Heart left ventricle (tissue), 16 donors: ENCODE data around the gene PKN3. TPM values are rescaled to one million over a fixed set of nuclear protein-coding genes. Genes with fewer than 3 reads are reported as not detected.

Source experiments
- ATAC-seq, 4 donors: fragments of 200-7000 bp; cut with Tn5 transposase; one replicate each; pipeline ENCODE4 v1.9.1; 2020 to 2022; ENCODE audit warnings: moderate library complexity in 4 of 4, mild to moderate bottlenecking in 3 of 4, moderate number of reproducible peaks in 1 of 4
- DNase-seq, 5 donors: peaks; one replicate each; pipeline ENCODE4 v3.0.0-alpha.2; 2020
- H3K27ac ChIP-seq, 12 donors: fragments of 200-600 bp; sonication (generic) in 4 of 12; one replicate each; pipeline versions ENCODE4 v1.5.0 to v1.8.0; 2016 to 2022; ENCODE audit warnings: mild to moderate bottlenecking in 2 of 12
- H3K27me3 ChIP-seq, 9 donors: fragments of 200-600 bp; sonication (generic) in 2 of 9; one replicate each; pipeline versions ENCODE4 v1.5.1 to v1.8.0; 2016 to 2022; ENCODE audit warnings: mild to moderate bottlenecking in 3 of 9
- H3K36me3 ChIP-seq, 9 donors: fragments of 200-600 bp; sonication (generic) in 2 of 9; one replicate each; pipeline versions ENCODE4 v1.5.0 to v1.8.0; 2018 to 2022; ENCODE audit warnings: mild to moderate bottlenecking in 2 of 9
- H3K4me1 ChIP-seq, 12 donors: fragments of 200-600 bp; sonication (generic) in 4 of 12; one replicate each; pipeline versions ENCODE4 v1.5.0 to v1.8.0; 2016 to 2022; ENCODE audit warnings: mild to moderate bottlenecking in 3 of 12
- H3K4me3 ChIP-seq, 12 donors: fragments of 200-600 bp; sonication (generic) in 4 of 12; one replicate each; pipeline versions ENCODE4 v1.5.0 to v1.8.0; 2017 to 2022; ENCODE audit warnings: mild to moderate bottlenecking in 9 of 12, moderate library complexity in 4 of 12
- H3K9me3 ChIP-seq, 12 donors: fragments of 200-600 bp; sonication (generic) in 4 of 12; one replicate each; pipeline versions ENCODE4 v1.5.0 to v1.8.0; 2016 to 2022; ENCODE audit warnings: mild to moderate bottlenecking in 1 of 12
- POLR2A ChIP-seq, 2 donors: fragments of 450-650 bp; IDR thresholded peaks; one replicate each; pipeline ENCODE4 v1.6.1; 2017; ENCODE audit warnings: antibody characterized with exemption in 2 of 2, mild to moderate bottlenecking in 2 of 2, moderate library complexity in 2 of 2
- WGBS, 4 donors: extraction: QIAGEN DNeasy Blood & Tissue Kit in 2 of 4; methylation state at CpG; one replicate each; pipeline versions ENCODE4 v1.1.5 to v1.1.7; 2013 to 2018; 5-methylcytosine and 5-hydroxymethylcytosine counted together
- intact Hi-C, 10 donors: fragments of 100-400 bp; cut with DNase I; formaldehyde crosslinking; loops; one replicate each; pipeline versions ENCODE4 v1.11.1 to v1.14.2; 2022
- polyA plus RNA-seq, 2 donors: library from polyadenylated mRNA; stranded (reverse); fragments of 200-250 nt; gene quantifications; one replicate each; pipeline ENCODE4 v1.2.3, GENCODE V29; 2013
- total RNA-seq, 9 donors: library from RNA; depleted of rRNA in 2 of 9; stranded (reverse); fragments of >200 nt in 2 of 9; fragmentation: NEBNext Ultra II Directional in 3 of 9; extraction: Animal tissue kit (Norgen Biotek cat#: 25700) in 3 of 9; gene quantifications; one replicate each; pipeline versions ENCODE4 v1.1.0 to v1.2.4, GENCODE V29; 2016 to 2023
- TF ChIP-seq, protein P1 (sequence below), 12 donors: fragments of 200-600 bp; sonication (generic) in 4 of 12; IDR thresholded peaks; one replicate each; pipeline versions ENCODE4 v1.5.0 to v1.8.0; 2018 to 2022; ENCODE audit warnings: antibody characterized with exemption in 12 of 12, mild to moderate bottlenecking in 5 of 12
- donor health status: ischemic (EF 13 %, LVEDD 7.1; RV severe dilation, severe dysfunction).
- donor health status: healthy with polysubstance abuse.
- donor health status: DM: no; HTN: yes; CAD: no.
- donor health status: DM: no; HTN: no; CAD: no.
- donor health status: ischemic (EF 25% LVEDD 6.9; RV normal size, moderate dysfunction).
- donor health status: ischemic (EF 25% LVEDD 5.7; RV mildly dilated, moderate dysfunction).
- donor health status: healthy.
- donor health status: DM: yes; HTN: yes; CAD: no.
- donor health status: ischemic (EF 35%, LVEDD 5.7; RV mildly dilated, moderate dysfunction).
- donor health status: nonischemic (EF 11% LVEDD 7.7; RV severe dilation, severe dysfunction).
- donor health status: DM: yes; HTN: yes; CAD: no.
- donor health status: PGD.
- donor health status: ischemic (EF 29% LVEDD 5.4; RV normal size, mild dysfunction).
- donor health status: nonischemic (EF 23%, LVEDD 6.1; RV moderate dilation, normal function).

The PKN3 gene
- total and polyA plus RNA-seq, 11 donors = 3.7 to 16.1 (median 6.0) TPM

DNA sequence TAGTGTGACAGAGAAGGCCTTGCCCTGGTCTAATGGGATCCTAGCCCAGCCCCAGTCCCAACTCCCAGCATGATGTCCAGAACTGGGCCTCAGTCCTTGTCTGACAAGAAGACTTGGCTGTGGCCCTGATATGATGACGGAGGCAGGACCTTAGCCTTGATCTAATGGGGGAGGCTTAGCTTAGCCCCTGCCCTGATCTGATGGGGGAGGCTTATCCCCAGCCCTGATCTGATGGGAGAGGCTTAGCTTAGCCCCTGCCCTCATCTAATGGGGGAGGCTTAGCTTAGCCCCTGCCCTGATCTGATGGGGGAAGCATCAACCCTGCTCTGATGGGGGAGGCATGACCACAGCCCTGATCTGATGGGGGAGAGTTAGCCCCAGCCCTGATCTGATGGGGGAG, 3.7 kb downstream of the PKN3 start:
- Histone ChIP-seq H3K27ac (no peak overlapping the region), H3K9me3 (no peaks in the 10 kb centered on the region), H3K4me3 (no peak overlapping the region), H3K27me3 (no peaks in the 10 kb centered on the region), H3K36me3 (peaks cover 0 to 7% (median 0%) of the 10 kb centered on the region in 9 donors), H3K4me1 (peaks cover 0 to 26% (median 6%) of the 10 kb centered on the region in 12 donors)
- TF ChIP-seq, protein P1, sequence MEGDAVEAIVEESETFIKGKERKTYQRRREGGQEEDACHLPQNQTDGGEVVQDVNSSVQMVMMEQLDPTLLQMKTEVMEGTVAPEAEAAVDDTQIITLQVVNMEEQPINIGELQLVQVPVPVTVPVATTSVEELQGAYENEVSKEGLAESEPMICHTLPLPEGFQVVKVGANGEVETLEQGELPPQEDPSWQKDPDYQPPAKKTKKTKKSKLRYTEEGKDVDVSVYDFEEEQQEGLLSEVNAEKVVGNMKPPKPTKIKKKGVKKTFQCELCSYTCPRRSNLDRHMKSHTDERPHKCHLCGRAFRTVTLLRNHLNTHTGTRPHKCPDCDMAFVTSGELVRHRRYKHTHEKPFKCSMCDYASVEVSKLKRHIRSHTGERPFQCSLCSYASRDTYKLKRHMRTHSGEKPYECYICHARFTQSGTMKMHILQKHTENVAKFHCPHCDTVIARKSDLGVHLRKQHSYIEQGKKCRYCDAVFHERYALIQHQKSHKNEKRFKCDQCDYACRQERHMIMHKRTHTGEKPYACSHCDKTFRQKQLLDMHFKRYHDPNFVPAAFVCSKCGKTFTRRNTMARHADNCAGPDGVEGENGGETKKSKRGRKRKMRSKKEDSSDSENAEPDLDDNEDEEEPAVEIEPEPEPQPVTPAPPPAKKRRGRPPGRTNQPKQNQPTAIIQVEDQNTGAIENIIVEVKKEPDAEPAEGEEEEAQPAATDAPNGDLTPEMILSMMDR (IDR thresholded peaks at IDR 0.05) = no peak
- TF ChIP-seq POLR2A (IDR thresholded peaks at IDR 0.05) = no peak
- DNase-seq (peak in 3 of 5 donors; percentile 2 to 10 (median 7)), ATAC-seq (no peak)
- 96 to 100% (median 100%) methylated on average over 1 of the region's 1 CpG; no CpG with 5 or more reads in 1 of the 4 donors for WGBS, 4 donors
- intact Hi-C loops = no loop called here

DNA sequence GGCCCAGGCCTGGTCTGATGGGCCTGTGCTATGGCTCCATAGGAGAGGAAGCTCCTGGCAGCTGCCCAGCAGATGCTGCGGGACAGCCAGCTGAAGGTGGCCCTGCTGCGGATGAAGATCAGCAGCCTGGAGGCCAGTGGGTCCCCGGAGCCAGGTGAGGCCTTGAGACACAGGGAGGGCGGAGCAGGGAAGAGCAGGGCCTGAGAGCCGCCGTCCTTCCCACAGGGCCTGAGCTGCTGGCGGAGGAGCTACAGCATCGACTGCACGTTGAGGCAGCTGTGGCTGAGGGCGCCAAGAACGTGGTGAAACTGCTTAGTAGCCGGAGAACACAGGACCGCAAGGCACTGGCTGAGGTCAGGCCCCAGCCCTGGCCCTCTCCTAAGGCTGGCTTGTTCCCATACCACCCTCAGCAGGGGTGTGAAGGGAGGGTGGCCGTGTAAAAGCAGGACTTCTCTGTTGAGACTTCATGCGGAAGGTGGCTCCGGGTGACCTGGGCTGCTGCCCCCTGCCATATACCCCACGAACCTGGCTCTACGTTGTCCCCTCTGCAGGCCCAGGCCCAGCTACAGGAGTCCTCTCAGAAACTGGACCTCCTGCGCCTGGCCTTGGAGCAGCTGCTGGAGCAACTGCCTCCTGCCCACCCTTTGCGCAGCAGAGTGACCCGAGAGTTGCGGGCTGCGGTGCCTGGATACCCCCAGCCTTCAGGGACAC, 4.5 kb downstream of the PKN3 start:
- H3K36me3 ChIP-seq = peaks cover 0 to 7% (median 0%) of the 10 kb centered on the region in 9 donors
- peak in 3 of 5 donors; percentile 21 to 57 (median 22) for DNase-seq
- no peaks in the 10 kb centered on the region for H3K9me3 ChIP-seq
- TF ChIP-seq POLR2A (IDR thresholded peaks at IDR 0.05) = no peak
- TF ChIP-seq, protein P1 (IDR thresholded peaks at IDR 0.05) = no peak
- intact Hi-C loops = no loop called here
- H3K27ac ChIP-seq = no peak overlapping the region
- H3K4me1 ChIP-seq = peaks cover 0 to 18% (median 4%) of the 10 kb centered on the region in 12 donors
- H3K4me3 ChIP-seq = no peak overlapping the region
- ATAC-seq = no peak
- no peaks in the 10 kb centered on the region for H3K27me3 ChIP-seq
- 79 to 86% (median 85%) methylated on average over 18 to 23 of the region's 23 CpGs for WGBS, 4 donors

- intact Hi-C loops = no loop called here
- TF ChIP-seq POLR2A (IDR thresholded peaks at IDR 0.05) = no peak
- TF ChIP-seq, protein P1 (IDR thresholded peaks at IDR 0.05) = no peak
- H3K4me3 ChIP-seq = no peak overlapping the region
- 92 to 98% (median 96%) methylated on average over 8 of the region's 8 CpGs for WGBS, 4 donors
- no peak overlapping the region for H3K27ac ChIP-seq
- DNase-seq = peak in 2 of 5 donors; percentile 1 to 15
- no peaks in the 10 kb centered on the region for H3K27me3 ChIP-seq
- peaks cover 0 to 12% (median 0%) of the 10 kb centered on the region in 9 donors for H3K36me3 ChIP-seq
- H3K9me3 ChIP-seq = no peaks in the 10 kb centered on the region
- ATAC-seq = no peak
- H3K4me1 ChIP-seq = peaks cover 0 to 14% (median 0%) of the 10 kb centered on the region in 12 donors
Observed at GRCh38 chr9:128707446-128707845, 5.1 kb downstream of the PKN3 start.

DNA sequence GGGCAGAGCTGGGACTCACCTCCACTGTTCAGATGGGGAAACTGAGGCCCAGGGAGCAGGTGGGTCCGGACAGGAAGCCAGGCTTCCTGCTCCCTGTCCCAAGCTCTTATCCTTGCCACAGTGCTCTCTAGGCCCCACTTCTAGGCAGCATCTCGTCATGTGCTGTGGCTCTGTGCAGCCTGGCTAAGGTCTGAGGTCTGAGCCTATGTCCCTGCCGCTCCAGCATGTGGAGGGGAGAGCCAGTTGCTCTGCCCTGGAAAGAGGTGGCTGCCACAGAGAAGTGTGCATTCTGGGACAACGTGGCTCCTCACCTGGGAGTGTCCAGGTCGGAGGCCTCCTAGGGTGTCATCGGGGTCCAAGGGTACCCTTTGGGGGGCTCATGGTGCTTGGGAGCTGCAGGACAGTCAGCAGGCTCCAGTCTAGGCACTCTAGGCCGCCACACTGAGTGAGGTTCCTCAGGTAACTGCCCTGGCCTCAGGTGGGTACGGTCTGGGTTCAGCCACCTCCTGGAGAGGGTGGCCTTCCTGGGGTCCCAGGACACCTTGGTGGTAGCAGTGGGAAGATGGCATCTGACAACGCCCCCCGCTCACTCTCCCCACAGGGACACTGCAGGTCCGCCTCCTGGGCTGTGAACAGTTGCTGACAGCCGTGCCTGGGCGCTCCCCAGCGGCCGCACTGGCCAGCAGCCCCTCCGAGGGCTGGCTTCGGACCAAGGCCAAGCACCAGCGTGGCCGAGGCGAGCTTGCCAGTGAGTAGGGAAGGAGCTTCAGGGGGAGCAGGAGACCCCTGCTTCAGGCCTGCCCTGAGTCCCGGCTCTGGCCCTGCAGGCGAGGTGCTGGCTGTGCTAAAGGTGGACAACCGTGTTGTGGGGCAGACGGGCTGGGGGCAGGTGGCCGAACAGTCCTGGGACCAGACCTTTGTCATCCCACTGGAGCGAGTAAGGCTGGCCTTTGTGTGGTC, 10.4 kb downstream of the PKN3 start:
- Histone ChIP-seq H3K36me3 (peaks cover 0 to 35% (median 2%) of the 10 kb centered on the region in 9 donors), H3K9me3 (no peaks in the 10 kb centered on the region), H3K4me3 (no peak overlapping the region), H3K27ac (no peak overlapping the region), H3K27me3 (no peaks in the 10 kb centered on the region), H3K4me1 (no peaks in the 10 kb centered on the region)
- TF ChIP-seq POLR2A (IDR thresholded peaks at IDR 0.05) = no peak
- TF ChIP-seq, protein P1 (IDR thresholded peaks at IDR 0.05) = no peak
- ATAC-seq (peak in 1 of 4 donors; percentile 14), DNase-seq (peak in 2 of 5 donors; percentile 19 to 48)
- WGBS, 4 donors = 95 to 97% (median 95%) methylated on average over 20 to 26 of the region's 26 CpGs
- intact Hi-C loops = no loop called here
